COLO668 (cell line): Measurements from ENCODE around the gene DENND2C.

Experiments used
- DNase-seq: peaks from one replicate; lab custom pipeline; 2025; ENCODE audit not compliant: unreplicated experiment; lab: John Stamatoyannopoulos, UW

The DENND2C gene

GRCh38 chr1:114669562-114670082 lies at the start of gene DENND2C:
DENND2C (minus strand) TSS chr1:114670049; CDS start chr1:114625984, 44,065 bp downstream.
- no peak for DNase-seq

GRCh38 chr1:114719424-114719787 lies 49.6 kb upstream of the DENND2C start:
- DNase-seq, result no peak

GRCh38 chr1:114718661-114719423 lies 49.0 kb upstream of the DENND2C start:
- no peak for DNase-seq

DNA sequence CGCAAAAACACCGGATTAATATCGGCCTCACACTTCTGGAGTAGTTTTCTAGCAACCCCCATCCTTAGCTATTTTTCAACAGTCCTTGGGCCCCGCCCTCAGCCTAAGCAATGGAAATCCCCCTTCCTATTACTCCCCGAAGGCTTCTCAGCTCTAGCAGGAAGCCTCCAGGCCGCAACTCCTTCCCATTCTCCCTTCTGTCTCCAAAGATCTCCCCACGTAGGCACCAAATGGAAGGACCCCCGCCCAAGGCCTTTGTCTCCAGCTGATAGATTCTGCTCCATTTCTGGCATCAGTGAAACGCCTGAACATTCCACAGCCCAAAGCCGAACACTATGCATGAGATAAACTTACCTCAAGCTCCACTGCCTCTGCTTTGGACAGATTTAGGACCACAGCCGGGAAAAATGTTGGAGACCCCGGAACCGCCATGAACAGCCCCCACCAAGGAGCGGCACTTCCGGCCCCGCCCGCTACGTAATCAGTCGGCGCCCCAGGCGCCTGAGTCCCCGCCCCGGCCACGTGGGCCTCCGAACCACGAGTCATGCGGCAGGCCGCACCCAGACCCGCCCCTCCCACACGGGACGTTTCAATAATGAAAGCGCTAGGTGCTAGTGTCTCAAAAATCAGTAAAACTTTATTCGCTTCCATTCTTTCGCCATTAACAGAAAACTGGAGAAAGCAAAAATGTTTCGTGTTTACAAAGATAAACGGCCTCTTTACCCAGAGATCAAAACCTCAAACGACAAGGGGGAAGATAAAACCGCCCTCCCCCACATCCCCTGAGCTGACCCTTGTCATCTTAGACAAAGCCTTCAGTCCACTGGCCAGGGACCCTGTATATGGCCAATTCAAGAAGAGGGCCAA lies 46.7 kb upstream of the DENND2C start, which contains the start of gene NRAS:
Gene NRAS (minus strand): TSS at position 468 of the 867 bp plus-strand sequence. CDS start 611 bp downstream, outside the sequence.
- DNase-seq, result peak; percentile 97

DNA sequence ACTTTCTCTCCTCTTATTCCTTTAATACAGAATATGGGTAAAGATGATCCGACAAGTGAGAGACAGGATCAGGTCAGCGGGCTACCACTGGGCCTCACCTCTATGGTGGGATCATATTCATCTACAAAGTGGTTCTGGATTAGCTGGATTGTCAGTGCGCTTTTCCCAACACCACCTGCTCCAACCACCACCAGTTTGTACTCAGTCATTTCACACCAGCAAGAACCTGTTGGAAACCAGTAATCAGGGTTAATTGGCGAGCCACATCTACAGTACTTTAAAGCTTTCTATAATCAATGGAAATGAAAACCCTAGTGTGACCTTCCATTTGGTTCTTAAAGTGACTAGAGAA lies 46.1 kb upstream of the DENND2C start:
- no peak for DNase-seq

GRCh38 chr1:114712977-114713376 lies 43.1 kb upstream of the DENND2C start:
- DNase-seq, result no peak

- no peak for DNase-seq
Observed at GRCh38 chr1:114710360-114710759, 40.5 kb upstream of the DENND2C start.

- no peak for DNase-seq
Observed at GRCh38 chr1:114707604-114708003, 37.8 kb upstream of the DENND2C start.

DNA sequence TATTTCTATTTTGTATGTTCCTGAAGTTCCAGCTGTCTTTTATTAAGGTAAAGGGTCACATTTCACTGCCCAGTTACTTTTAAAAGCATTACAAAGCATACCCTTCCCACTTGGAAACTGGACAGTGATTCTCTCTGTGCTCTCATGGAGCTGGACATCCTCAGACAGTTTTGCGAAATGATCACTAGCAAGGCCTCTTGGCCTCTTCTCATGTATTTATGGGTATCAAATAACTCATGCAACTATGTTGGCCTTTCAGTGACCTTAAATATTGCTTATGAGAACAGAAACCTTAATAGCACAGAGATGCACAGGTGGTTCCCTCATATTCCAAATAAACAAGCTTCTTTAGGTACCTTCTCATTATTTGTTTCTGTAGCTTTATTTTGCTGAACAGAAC lies 33.4 kb upstream of the DENND2C start:
- DNase-seq, result no peak

- DNase-seq, result no peak
Observed at GRCh38 chr1:114702737-114703136, 32.9 kb upstream of the DENND2C start.

DNA sequence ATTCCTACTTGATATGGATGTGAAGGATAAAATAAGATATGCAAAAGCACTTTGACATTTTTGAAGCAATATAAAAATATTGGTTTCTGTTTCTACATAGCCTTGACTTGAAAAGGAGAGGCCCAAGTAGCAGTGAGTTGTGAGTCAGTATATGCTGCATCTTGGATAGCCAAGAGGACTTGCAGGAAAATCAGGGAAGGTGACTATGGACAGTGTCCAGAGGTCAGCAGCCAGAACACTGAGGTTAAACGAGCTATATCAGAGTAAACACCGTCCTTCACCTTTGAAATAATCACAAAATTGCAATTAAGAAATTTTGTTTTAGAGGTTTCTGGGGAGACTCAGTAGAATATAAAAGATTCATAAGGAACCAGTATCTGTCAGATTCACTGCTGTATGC lies 32.1 kb upstream of the DENND2C start:
- DNase-seq, result no peak

GRCh38 chr1:114700036-114700600 lies 30.3 kb upstream of the DENND2C start:
- no peak for DNase-seq

GRCh38 chr1:114696810-114697209 lies 27.0 kb upstream of the DENND2C start:
- DNase-seq, result no peak

GRCh38 chr1:114695430-114696058 lies 25.7 kb upstream of the DENND2C start, which contains the start of gene AMPD1:
AMPD1 (minus strand) TSS chr1:114695546; CDS start chr1:114695471, 75 bp downstream.
- no peak for DNase-seq

DNA sequence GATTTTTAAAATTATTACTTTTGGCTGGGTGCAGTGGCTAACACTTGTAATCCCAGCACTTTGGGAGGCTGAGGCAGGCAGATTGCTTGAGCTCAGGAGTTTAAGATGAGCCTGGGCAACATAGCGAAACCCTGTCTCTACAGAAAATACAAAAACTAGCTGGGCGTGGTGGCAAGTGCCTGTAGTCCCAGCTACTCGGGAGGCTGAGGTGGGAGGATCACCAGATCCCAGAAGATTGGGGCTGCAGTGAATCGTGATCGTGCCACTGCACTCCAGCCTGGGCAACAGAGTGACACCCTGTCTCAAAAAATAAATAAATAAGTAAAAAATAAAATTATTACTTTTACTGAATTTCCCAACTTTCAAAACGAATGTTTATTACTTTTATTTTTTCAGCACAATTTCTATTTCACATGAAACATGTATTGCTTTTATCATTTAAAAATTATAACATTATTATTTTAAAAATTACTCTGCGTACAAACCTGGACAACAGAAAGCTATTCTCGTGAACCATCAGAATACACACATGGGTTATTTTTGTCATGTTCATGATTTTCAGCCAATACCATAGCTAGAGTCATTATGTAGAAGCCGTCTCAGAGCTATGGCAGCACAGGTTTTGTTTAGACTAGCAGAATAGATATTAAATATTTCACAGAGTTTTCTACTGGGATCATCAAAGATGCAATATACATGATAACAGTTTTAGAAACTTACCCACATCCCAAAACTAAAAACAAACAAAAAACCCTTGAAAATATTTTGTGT lies 24.9 kb upstream of the DENND2C start:
- no peak for DNase-seq

DNA sequence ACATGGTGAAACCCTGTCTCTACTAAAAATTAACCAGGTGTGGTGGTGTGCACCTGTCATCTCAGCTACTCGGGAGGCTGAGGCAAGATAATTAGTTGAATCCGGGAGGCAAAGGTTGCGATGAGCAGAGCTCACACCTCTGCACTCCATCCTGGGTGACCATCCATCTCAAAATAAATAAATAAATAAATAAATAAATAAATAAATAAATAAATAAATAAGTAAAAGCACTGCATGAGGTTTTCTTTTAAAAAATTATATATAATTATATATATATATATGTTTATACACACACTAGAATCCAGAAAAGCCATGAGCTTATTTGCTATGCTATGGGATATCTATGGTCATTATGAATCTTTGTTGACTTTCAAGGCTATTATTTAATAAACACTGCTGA lies 23.1 kb upstream of the DENND2C start:
- no peak for DNase-seq

- no peak for DNase-seq
Observed at GRCh38 chr1:114691061-114691460, 21.2 kb upstream of the DENND2C start.

DNA sequence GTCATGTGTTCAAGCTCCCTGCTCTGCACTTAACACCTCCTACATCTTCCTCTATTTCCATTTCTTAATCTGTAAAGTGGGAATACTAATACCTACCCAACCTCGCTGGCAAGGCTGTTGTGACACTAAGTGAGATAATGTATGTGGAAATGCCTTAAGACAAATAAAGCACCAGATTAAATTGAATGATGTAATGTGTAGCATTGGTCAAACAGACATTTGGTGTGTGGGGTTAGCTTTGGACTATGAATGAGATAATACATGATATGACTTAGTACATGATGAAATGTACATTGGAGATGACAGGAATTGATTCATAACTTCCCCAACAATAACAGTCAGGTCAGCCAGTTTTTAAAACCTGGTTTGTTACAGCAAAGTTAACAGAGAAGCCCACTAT lies 20.3 kb upstream of the DENND2C start:
- DNase-seq, result no peak

GRCh38 chr1:114688526-114688925 lies 18.7 kb upstream of the DENND2C start:
- no peak for DNase-seq

- no peak for DNase-seq
Observed at GRCh38 chr1:114685851-114686250, 16.0 kb upstream of the DENND2C start.
